Measurements from ENCODE around the gene FSD1L.

The FSD1L gene

GRCh38 chr9:105447814-105448812, at the start of gene FSD1L:
TSS of gene FSD1L (plus strand) at chr9:105448034. CDS start at chr9:105448221, 187 bp downstream.
- DNase-seq (ENCODE audit: low read depth in 2 of 2) = peak; percentile 70 to 80

GRCh38 chr9:105399117-105399516, 48.7 kb upstream of the FSD1L start:
- no peak for DNase-seq (ENCODE audit: low read depth in 2 of 2)

- no peak for DNase-seq (ENCODE audit: low read depth in 2 of 2)
Observed at GRCh38 chr9:105401651-105402050, 46.2 kb upstream of the FSD1L start.

GRCh38 chr9:105403552-105404248, 44.1 kb upstream of the FSD1L start:
- DNase-seq (ENCODE audit: low read depth in 2 of 2) = no peak

GRCh38 chr9:105405514-105406131, 42.2 kb upstream of the FSD1L start:
- peak in 1 of 2 donors; percentile 12 for DNase-seq (ENCODE audit: low read depth in 2 of 2)

- DNase-seq (ENCODE audit: low read depth in 2 of 2) = no peak
Observed at GRCh38 chr9:105406369-105406768, 41.5 kb upstream of the FSD1L start.

GRCh38 chr9:105413525-105413924, 34.3 kb upstream of the FSD1L start:
- no peak for DNase-seq (ENCODE audit: low read depth in 2 of 2)

GRCh38 chr9:105414947-105415661, 32.7 kb upstream of the FSD1L start:
- DNase-seq (ENCODE audit: low read depth in 2 of 2) = peak; percentile 19 to 57

GRCh38 chr9:105415662-105415980, 32.2 kb upstream of the FSD1L start:
- no peak for DNase-seq (ENCODE audit: low read depth in 2 of 2)

- no peak for DNase-seq (ENCODE audit: low read depth in 2 of 2)
Observed at GRCh38 chr9:105416840-105417239, 31.0 kb upstream of the FSD1L start.

- DNase-seq (ENCODE audit: low read depth in 2 of 2) = no peak
Observed at GRCh38 chr9:105418588-105419500, 29.0 kb upstream of the FSD1L start.

GRCh38 chr9:105419816-105420597, 27.8 kb upstream of the FSD1L start:
- no peak for DNase-seq (ENCODE audit: low read depth in 2 of 2)

GRCh38 chr9:105421154-105421553, 26.7 kb upstream of the FSD1L start:
- no peak for DNase-seq (ENCODE audit: low read depth in 2 of 2)

GRCh38 chr9:105421864-105422263, 26.0 kb upstream of the FSD1L start:
- no peak for DNase-seq (ENCODE audit: low read depth in 2 of 2)

- no peak for DNase-seq (ENCODE audit: low read depth in 2 of 2)
Observed at GRCh38 chr9:105425816-105426433, 21.9 kb upstream of the FSD1L start.

GRCh38 chr9:105426657-105427056, 21.2 kb upstream of the FSD1L start:
- DNase-seq (ENCODE audit: low read depth in 2 of 2) = no peak

- DNase-seq (ENCODE audit: low read depth in 2 of 2) = no peak
Observed at GRCh38 chr9:105431424-105432246, 16.2 kb upstream of the FSD1L start.

- no peak for DNase-seq (ENCODE audit: low read depth in 2 of 2)
Observed at GRCh38 chr9:105432247-105432842, 15.5 kb upstream of the FSD1L start.

All from stimulated activated CD4-positive, alpha-beta T cell treated with anti-CD3 and anti-CD28 coated beads, Interleukin-1b, Interleukin-23, amount 100 ng/mL, for 4 hours (primary cell).